ENCODE measurements around the gene C17orf75.

- TF ChIP-seq, protein P1, sequence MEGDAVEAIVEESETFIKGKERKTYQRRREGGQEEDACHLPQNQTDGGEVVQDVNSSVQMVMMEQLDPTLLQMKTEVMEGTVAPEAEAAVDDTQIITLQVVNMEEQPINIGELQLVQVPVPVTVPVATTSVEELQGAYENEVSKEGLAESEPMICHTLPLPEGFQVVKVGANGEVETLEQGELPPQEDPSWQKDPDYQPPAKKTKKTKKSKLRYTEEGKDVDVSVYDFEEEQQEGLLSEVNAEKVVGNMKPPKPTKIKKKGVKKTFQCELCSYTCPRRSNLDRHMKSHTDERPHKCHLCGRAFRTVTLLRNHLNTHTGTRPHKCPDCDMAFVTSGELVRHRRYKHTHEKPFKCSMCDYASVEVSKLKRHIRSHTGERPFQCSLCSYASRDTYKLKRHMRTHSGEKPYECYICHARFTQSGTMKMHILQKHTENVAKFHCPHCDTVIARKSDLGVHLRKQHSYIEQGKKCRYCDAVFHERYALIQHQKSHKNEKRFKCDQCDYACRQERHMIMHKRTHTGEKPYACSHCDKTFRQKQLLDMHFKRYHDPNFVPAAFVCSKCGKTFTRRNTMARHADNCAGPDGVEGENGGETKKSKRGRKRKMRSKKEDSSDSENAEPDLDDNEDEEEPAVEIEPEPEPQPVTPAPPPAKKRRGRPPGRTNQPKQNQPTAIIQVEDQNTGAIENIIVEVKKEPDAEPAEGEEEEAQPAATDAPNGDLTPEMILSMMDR (conservative IDR thresholded peaks at IDR 0.05; ENCODE audit: low read length) = no peak
- TF ChIP-seq EZH2phosphoT487 (IDR thresholded peaks at IDR 0.05; ENCODE audit: borderline replicate concordance, low read depth, low read length) = no peak
Measured at GRCh38 chr17:32281011-32281451, 60.9 kb downstream of the C17orf75 start.
